ENCODE results near the gene TMBIM6.
"Not testable (repeated sequence)": the region's sequence is repeated elsewhere in the genome, so short reads cannot be mapped to it uniquely, and the experiment has no call there.

TMBIM6 gene

GRCh38 chr12:49740930-49741881, at the start of gene TMBIM6:
TMBIM6 (plus strand) TSS chr12:49741557; CDS start chr12:49752494, 10,937 bp downstream.
- DNase-seq (ENCODE audit: low read depth): peak; percentile 98

GRCh38 chr12:49692851-49693250, 48.5 kb upstream of the TMBIM6 start:
- DNase-seq (ENCODE audit: low read depth): no peak

GRCh38 chr12:49693931-49694444, 47.4 kb upstream of the TMBIM6 start:
- DNase-seq (ENCODE audit: low read depth): no peak

GRCh38 chr12:49696723-49697122, 44.6 kb upstream of the TMBIM6 start:
- no peak for DNase-seq (ENCODE audit: low read depth)

- no peak for DNase-seq (ENCODE audit: low read depth)
Measured at GRCh38 chr12:49697808-49698207, 43.5 kb upstream of the TMBIM6 start.

GRCh38 chr12:49698619-49699545, 42.5 kb upstream of the TMBIM6 start:
- peak; percentile 25 for DNase-seq (ENCODE audit: low read depth)

GRCh38 chr12:49702009-49702408, 39.3 kb upstream of the TMBIM6 start:
- DNase-seq (ENCODE audit: low read depth): no peak

- no peak for DNase-seq (ENCODE audit: low read depth)
Measured at GRCh38 chr12:49702676-49703215, 38.6 kb upstream of the TMBIM6 start.

GRCh38 chr12:49703647-49704137, 37.7 kb upstream of the TMBIM6 start:
- DNase-seq (ENCODE audit: low read depth): peak; percentile 27

GRCh38 chr12:49705479-49706134, 35.8 kb upstream of the TMBIM6 start:
- no peak for DNase-seq (ENCODE audit: low read depth)

GRCh38 chr12:49706351-49707127, 34.8 kb upstream of the TMBIM6 start:
- no peak for DNase-seq (ENCODE audit: low read depth)

- peak; percentile 99 for DNase-seq (ENCODE audit: low read depth)
Measured at GRCh38 chr12:49707128-49707811, 34.1 kb upstream of the TMBIM6 start, which contains the start of gene FMNL3. FMNL3 (minus strand) TSS chr12:49707405; CDS start chr12:49707180, 225 bp downstream.

- DNase-seq (ENCODE audit: low read depth): no peak
Measured at GRCh38 chr12:49707812-49708147, 33.6 kb upstream of the TMBIM6 start.

- no peak for DNase-seq (ENCODE audit: low read depth)
Measured at GRCh38 chr12:49708851-49709250, 32.5 kb upstream of the TMBIM6 start.

- not testable (repeated sequence) for DNase-seq (ENCODE audit: low read depth)
Measured at GRCh38 chr12:49713952-49714351, 27.4 kb upstream of the TMBIM6 start.

GRCh38 chr12:49716553-49716952, 24.8 kb upstream of the TMBIM6 start:
- no peak for DNase-seq (ENCODE audit: low read depth)

GRCh38 chr12:49717800-49718199, 23.6 kb upstream of the TMBIM6 start:
- DNase-seq (ENCODE audit: low read depth): not testable (repeated sequence)

- DNase-seq (ENCODE audit: low read depth): no peak
Measured at GRCh38 chr12:49720214-49720613, 21.1 kb upstream of the TMBIM6 start.

- DNase-seq (ENCODE audit: low read depth): not testable (repeated sequence)
Measured at GRCh38 chr12:49721355-49721754, 20.0 kb upstream of the TMBIM6 start.

- DNase-seq (ENCODE audit: low read depth): no peak
Measured at GRCh38 chr12:49728446-49728845, 12.9 kb upstream of the TMBIM6 start.
